ENCODE data around the gene ZNF12.

DNA sequence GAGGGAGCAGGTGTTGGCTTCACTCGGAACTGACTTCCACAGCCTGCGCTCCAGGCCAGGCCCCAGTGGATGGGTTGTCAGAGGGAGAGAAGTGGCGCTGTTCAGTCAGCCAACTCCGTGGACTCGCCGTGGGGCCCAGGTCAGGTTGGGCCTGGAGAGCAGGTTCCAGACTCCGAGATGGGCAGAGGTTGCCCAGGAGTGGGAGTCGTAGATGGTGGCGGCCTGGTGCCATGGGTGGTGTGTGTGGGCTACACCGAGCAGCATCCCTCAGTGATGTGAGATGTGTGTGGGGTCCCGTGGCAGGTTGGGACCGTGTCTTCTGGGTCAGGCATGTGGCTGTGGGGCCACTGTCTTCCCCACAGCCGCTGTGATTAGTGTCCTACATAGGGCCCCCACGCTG lies 59.2 kb downstream of the ZNF12 start:
- TF ChIP-seq CTCF (IDR thresholded peaks at IDR 0.05; ENCODE audit: low read length) = no peak
- TF ChIP-seq EZH2phosphoT487 (IDR thresholded peaks at IDR 0.05; ENCODE audit: low read length) = no peak

Measured in MM.1S (cell line).